ENCODE data around the gene AK2.

- no peak for TF ChIP-seq CTCF (tag by site-specific recombination; IDR thresholded peaks at IDR 0.05)
- TF ChIP-seq ZBTB20 (tag by site-specific recombination; IDR thresholded peaks at IDR 0.05): no peak
- no peak for TF ChIP-seq ZNF138 (tag by site-specific recombination; IDR thresholded peaks at IDR 0.05; ENCODE audit: borderline replicate concordance)
- no peak for TF ChIP-seq MEIS1 (CRISPR knock-in tag; IDR thresholded peaks at IDR 0.05; ENCODE audit: borderline replicate concordance)
- TF ChIP-seq ZNF600 (tag by site-specific recombination; IDR thresholded peaks at IDR 0.05): no peak
- TF ChIP-seq GLI4 (tag by site-specific recombination; IDR thresholded peaks at IDR 0.05): no peak
Measured at GRCh38 chr1:32978854-32979253, 57.8 kb downstream of the AK2 start.

All from HEK293 (cell line).